Gastroesophageal sphincter (tissue), 3 donors: ENCODE results near the gene SPRR5.

Experiments
- EP300 ChIP-seq: sonication (generic); formaldehyde crosslinking; IDR thresholded peaks from one replicate; pipeline ENCODE4 v1.6.1; 2017; ENCODE audit warnings: antibody characterized with exemption, mild to moderate bottlenecking
- POLR2AphosphoS5 ChIP-seq: sonication (generic); formaldehyde crosslinking; IDR thresholded peaks from one replicate; pipeline ENCODE4 v1.6.1; 2017; ENCODE audit warnings: antibody characterized with exemption
- TF ChIP-seq, protein P1 (sequence below), 4 experiments: fragments of 200-600 bp in 2 of 4; fragments of 450-650 bp in 2 of 4; sonication (generic) in 1 of 4; IDR thresholded peaks; one replicate each; pipeline ENCODE4 v1.5.1; 2017 to 2019; ENCODE audit warnings: antibody characterized with exemption in 4 of 4, mild to moderate bottlenecking in 2 of 4, moderate library complexity in 2 of 4

DNA sequence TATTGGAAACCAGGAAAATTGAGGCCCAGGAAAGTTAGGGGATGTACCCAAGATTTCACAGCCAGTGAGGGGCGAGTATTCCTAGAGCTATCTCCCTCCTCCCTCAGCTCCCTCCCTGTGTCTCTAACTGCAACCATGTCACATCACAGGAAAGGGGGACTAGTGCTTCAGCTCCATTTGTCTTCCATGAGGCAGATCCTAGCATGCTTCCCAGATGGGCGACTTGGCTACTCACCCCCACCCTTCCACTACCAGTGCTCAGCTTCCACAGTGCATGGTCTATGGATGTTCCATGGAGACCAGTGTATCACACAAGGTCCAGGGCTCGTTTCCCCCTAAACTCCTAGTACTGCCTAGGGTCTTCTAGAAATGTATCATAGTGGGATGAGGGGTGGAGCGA, 18.8 kb downstream of the SPRR5 start:
- TF ChIP-seq, protein P1, sequence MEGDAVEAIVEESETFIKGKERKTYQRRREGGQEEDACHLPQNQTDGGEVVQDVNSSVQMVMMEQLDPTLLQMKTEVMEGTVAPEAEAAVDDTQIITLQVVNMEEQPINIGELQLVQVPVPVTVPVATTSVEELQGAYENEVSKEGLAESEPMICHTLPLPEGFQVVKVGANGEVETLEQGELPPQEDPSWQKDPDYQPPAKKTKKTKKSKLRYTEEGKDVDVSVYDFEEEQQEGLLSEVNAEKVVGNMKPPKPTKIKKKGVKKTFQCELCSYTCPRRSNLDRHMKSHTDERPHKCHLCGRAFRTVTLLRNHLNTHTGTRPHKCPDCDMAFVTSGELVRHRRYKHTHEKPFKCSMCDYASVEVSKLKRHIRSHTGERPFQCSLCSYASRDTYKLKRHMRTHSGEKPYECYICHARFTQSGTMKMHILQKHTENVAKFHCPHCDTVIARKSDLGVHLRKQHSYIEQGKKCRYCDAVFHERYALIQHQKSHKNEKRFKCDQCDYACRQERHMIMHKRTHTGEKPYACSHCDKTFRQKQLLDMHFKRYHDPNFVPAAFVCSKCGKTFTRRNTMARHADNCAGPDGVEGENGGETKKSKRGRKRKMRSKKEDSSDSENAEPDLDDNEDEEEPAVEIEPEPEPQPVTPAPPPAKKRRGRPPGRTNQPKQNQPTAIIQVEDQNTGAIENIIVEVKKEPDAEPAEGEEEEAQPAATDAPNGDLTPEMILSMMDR (IDR thresholded peaks at IDR 0.05), result no peak
- no peak for TF ChIP-seq POLR2AphosphoS5
- no peak for TF ChIP-seq EP300
